K562 (cell line): ENCODE measurements around the gene DCDC2. TPM values are rescaled to one million over a fixed set of nuclear protein-coding genes. Genes with fewer than 3 reads are reported as not detected.
A peak's percentile ranks its signal among the peaks of the same experiment; 100 is the strongest.

Experiments
- CXXC5 ChIP-seq: fragments of 250-450 bp; sonication (Bioruptor Pico); IDR thresholded peaks from 2 replicates; pipeline ENCODE4 v1.8.0; 2022; ENCODE audit warnings: inconsistent platforms, mild to moderate bottlenecking, moderate library complexity
- EHMT2 ChIP-seq: fragments of 450-650 bp; IDR thresholded peaks from 2 replicates; pipeline ENCODE4 v1.6.1; 2018; ENCODE audit warnings: antibody characterized with exemption
- ELF2 ChIP-seq: fragments of 250-450 bp; sonication (Bioruptor Pico); IDR thresholded peaks from 2 replicates; pipeline ENCODE4 v1.5.0; 2021; ENCODE audit warnings: mild to moderate bottlenecking
- KDM2B ChIP-seq: fragments of 250-450 bp; sonication (Bioruptor Pico); IDR thresholded peaks from 2 replicates; pipeline ENCODE4 v1.8.0; 2021; ENCODE audit warnings: mild to moderate bottlenecking, moderate library complexity
- SIN3B ChIP-seq: fragments of 450-650 bp; IDR thresholded peaks from 2 replicates; pipeline ENCODE4 v1.6.1; 2017; ENCODE audit warnings: low read depth, mild to moderate bottlenecking, moderate library complexity
- SRSF3 ChIP-seq: fragments of 200-400 bp; formaldehyde crosslinking; IDR thresholded peaks from 2 replicates; pipeline ENCODE4 v1.6.1; 2016; ENCODE audit warnings: mild to moderate bottlenecking, low read length, moderate library complexity; ENCODE audit not compliant: insufficient read depth
- TEAD1 ChIP-seq, 2 experiments: fragments of 450-650 bp in 1 of 2; sonication (generic) in 1 of 2; formaldehyde crosslinking; IDR thresholded peaks; 2 replicates each; pipeline versions ENCODE4 v1.4.0 to v1.8.0; 2020 to 2022; ENCODE audit warnings: mild to moderate bottlenecking in 2 of 2, missing genetic modification reagents in 1 of 2
- ZBTB2 ChIP-seq: fragments of 450-650 bp; IDR thresholded peaks from 2 replicates; pipeline ENCODE4 v1.6.1; 2016; ENCODE audit warnings: antibody characterized with exemption
- ZNF830 ChIP-seq: fragments of 250-450 bp; sonication (Bioruptor Pico); IDR thresholded peaks from 2 replicates; pipeline ENCODE4 v1.5.0; 2021; ENCODE audit warnings: mild to moderate bottlenecking
- polyA plus RNA-seq, 8 experiments: library from polyadenylated mRNA; depleted of rRNA in 4 of 8; stranded (reverse) in 5 of 8; unstranded in 3 of 8; fragments of >200 nt; fragmentation: Nextera tagmentation in 2 of 8; fragmentation: Illumina TruSeq in 1 of 8; extraction: Ambion mirVana in 2 of 8; extraction: Trizol in 1 of 8; gene quantifications; 2 replicates each; pipeline versions ENCODE4 v1.2.1 to v1.2.3, GENCODE V29; 2011 to 2014; ENCODE audit warnings: inconsistent platforms in 1 of 8, missing spikeins in 1 of 8
- total RNA-seq, 7 experiments: library from RNA; depleted of rRNA in 6 of 7; stranded (reverse); fragments of >200 nt in 6 of 7; fragmentation: Illumina TruSeq in 2 of 7; extraction: Trizol in 2 of 7; gene quantifications; 2 replicates each; pipeline versions ENCODE4 v1.2.1 to v1.2.3, GENCODE V29; 2011 to 2021; ENCODE audit warnings: low replicate concordance in 1 of 7
- TF ChIP-seq, protein P1 (sequence below): fragments of 450-650 bp; IDR thresholded peaks from 2 replicates; pipeline ENCODE4 v1.6.1; 2016; ENCODE audit warnings: mild to moderate bottlenecking, moderate library complexity
- TF ChIP-seq, protein P2 (sequence below): sonication (generic); formaldehyde crosslinking; IDR thresholded peaks from 2 replicates; pipeline ENCODE4 v1.8.1; 2023; ENCODE audit warnings: mild to moderate bottlenecking, missing genetic modification reagents, moderate library complexity

DCDC2 gene
- total and polyA plus RNA-seq, 9 of the 15 experiments (the other 6 are each of a cell fraction or from before 2014, with no cell fraction given), result 0.04 TPM; not detected in 8

DNA sequence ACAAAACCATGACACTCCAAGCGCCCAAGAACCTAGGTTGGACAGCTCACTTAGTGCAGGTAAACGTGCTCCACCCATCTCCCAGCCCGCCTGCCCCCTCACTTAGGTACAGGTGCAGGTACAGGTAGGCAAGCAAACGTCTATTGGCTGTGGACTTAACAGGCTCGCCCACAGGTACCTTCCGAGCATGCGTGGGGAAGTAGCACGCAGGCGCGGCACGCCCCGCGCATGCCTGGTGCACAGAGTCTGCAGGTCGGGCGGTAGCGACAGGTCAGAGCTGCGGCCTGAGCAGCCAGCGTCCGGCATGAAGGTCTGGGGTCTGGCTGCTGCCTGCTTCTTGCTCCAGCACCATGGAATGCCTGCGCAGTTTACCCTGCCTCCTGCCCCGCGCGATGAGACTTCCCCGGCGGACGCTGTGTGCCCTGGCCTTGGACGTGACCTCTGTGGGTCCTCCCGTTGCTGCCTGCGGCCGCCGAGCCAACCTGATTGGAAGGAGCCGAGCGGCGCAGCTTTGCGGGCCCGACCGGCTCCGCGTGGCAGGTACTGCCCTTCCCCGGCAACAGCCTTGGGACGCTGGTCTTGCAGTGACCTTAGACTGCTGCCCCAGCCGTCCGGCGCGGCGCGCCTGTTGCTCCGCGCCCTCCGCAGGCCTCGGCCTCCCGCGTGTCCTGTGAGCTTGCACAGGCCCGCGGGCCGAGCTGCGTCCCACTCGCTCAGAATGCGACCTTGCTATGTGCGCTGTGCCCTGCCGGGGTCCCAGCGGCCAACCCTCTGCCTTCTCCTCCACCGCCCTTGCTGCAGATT lies 45.0 kb upstream of the DCDC2 start, which contains the start of gene MRS2 (continued):
- TF ChIP-seq, protein P1, sequence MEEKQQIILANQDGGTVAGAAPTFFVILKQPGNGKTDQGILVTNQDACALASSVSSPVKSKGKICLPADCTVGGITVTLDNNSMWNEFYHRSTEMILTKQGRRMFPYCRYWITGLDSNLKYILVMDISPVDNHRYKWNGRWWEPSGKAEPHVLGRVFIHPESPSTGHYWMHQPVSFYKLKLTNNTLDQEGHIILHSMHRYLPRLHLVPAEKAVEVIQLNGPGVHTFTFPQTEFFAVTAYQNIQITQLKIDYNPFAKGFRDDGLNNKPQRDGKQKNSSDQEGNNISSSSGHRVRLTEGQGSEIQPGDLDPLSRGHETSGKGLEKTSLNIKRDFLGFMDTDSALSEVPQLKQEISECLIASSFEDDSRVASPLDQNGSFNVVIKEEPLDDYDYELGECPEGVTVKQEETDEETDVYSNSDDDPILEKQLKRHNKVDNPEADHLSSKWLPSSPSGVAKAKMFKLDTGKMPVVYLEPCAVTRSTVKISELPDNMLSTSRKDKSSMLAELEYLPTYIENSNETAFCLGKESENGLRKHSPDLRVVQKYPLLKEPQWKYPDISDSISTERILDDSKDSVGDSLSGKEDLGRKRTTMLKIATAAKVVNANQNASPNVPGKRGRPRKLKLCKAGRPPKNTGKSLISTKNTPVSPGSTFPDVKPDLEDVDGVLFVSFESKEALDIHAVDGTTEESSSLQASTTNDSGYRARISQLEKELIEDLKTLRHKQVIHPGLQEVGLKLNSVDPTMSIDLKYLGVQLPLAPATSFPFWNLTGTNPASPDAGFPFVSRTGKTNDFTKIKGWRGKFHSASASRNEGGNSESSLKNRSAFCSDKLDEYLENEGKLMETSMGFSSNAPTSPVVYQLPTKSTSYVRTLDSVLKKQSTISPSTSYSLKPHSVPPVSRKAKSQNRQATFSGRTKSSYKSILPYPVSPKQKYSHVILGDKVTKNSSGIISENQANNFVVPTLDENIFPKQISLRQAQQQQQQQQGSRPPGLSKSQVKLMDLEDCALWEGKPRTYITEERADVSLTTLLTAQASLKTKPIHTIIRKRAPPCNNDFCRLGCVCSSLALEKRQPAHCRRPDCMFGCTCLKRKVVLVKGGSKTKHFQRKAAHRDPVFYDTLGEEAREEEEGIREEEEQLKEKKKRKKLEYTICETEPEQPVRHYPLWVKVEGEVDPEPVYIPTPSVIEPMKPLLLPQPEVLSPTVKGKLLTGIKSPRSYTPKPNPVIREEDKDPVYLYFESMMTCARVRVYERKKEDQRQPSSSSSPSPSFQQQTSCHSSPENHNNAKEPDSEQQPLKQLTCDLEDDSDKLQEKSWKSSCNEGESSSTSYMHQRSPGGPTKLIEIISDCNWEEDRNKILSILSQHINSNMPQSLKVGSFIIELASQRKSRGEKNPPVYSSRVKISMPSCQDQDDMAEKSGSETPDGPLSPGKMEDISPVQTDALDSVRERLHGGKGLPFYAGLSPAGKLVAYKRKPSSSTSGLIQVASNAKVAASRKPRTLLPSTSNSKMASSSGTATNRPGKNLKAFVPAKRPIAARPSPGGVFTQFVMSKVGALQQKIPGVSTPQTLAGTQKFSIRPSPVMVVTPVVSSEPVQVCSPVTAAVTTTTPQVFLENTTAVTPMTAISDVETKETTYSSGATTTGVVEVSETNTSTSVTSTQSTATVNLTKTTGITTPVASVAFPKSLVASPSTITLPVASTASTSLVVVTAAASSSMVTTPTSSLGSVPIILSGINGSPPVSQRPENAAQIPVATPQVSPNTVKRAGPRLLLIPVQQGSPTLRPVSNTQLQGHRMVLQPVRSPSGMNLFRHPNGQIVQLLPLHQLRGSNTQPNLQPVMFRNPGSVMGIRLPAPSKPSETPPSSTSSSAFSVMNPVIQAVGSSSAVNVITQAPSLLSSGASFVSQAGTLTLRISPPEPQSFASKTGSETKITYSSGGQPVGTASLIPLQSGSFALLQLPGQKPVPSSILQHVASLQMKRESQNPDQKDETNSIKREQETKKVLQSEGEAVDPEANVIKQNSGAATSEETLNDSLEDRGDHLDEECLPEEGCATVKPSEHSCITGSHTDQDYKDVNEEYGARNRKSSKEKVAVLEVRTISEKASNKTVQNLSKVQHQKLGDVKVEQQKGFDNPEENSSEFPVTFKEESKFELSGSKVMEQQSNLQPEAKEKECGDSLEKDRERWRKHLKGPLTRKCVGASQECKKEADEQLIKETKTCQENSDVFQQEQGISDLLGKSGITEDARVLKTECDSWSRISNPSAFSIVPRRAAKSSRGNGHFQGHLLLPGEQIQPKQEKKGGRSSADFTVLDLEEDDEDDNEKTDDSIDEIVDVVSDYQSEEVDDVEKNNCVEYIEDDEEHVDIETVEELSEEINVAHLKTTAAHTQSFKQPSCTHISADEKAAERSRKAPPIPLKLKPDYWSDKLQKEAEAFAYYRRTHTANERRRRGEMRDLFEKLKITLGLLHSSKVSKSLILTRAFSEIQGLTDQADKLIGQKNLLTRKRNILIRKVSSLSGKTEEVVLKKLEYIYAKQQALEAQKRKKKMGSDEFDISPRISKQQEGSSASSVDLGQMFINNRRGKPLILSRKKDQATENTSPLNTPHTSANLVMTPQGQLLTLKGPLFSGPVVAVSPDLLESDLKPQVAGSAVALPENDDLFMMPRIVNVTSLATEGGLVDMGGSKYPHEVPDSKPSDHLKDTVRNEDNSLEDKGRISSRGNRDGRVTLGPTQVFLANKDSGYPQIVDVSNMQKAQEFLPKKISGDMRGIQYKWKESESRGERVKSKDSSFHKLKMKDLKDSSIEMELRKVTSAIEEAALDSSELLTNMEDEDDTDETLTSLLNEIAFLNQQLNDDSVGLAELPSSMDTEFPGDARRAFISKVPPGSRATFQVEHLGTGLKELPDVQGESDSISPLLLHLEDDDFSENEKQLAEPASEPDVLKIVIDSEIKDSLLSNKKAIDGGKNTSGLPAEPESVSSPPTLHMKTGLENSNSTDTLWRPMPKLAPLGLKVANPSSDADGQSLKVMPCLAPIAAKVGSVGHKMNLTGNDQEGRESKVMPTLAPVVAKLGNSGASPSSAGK, result peak; percentile 49; the same call in 1 of the 2 replicates
- TF ChIP-seq CXXC5 (CRISPR knock-in tag) (peak; percentile 65; the same call in 1 of the 2 replicates), ZNF830 (CRISPR knock-in tag) (0 out of 2 replicates have a peak, but pooled peaks have one; percentile 21), SRSF3 (no peak), EHMT2 (peak; percentile 32; the same call in 1 of the 2 replicates), KDM2B (CRISPR knock-in tag) (no peak), TEAD1 (CRISPR knock-in tag; IDR thresholded peaks at IDR 0.05) (peak in 1 of 2 experiments; percentile 83; a peak in 2 of 4 replicates), SIN3B (peak; percentile 59; the same call in 1 of the 2 replicates), ELF2 (CRISPR knock-in tag) (peak; percentile 33; the same call in 1 of the 2 replicates), ZBTB2 (peak; percentile 98)
- TF ChIP-seq, protein P2, sequence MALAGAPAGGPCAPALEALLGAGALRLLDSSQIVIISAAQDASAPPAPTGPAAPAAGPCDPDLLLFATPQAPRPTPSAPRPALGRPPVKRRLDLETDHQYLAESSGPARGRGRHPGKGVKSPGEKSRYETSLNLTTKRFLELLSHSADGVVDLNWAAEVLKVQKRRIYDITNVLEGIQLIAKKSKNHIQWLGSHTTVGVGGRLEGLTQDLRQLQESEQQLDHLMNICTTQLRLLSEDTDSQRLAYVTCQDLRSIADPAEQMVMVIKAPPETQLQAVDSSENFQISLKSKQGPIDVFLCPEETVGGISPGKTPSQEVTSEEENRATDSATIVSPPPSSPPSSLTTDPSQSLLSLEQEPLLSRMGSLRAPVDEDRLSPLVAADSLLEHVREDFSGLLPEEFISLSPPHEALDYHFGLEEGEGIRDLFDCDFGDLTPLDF (CRISPR knock-in tag), result peak; percentile 62; the same call in 1 of the 2 replicates
